Activated CD4-positive, alpha-beta T cell treated with anti-CD3 and anti-CD28 coated beads, Interleukin-2, amount 50 U/mL, for 4 hours (primary cell): Measurements from ENCODE around the gene TAF9.
"Not testable (repeated sequence)": the region's sequence is repeated elsewhere in the genome, so short reads cannot be mapped to it uniquely, and the experiment has no call there.

Experiments
- DNase-seq, 2 experiments: peaks; one replicate each; pipeline ENCODE4 v3.0.0-alpha.2; 2020

TAF9 gene, protein sequence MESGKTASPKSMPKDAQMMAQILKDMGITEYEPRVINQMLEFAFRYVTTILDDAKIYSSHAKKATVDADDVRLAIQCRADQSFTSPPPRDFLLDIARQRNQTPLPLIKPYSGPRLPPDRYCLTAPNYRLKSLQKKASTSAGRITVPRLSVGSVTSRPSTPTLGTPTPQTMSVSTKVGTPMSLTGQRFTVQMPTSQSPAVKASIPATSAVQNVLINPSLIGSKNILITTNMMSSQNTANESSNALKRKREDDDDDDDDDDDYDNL

DNA sequence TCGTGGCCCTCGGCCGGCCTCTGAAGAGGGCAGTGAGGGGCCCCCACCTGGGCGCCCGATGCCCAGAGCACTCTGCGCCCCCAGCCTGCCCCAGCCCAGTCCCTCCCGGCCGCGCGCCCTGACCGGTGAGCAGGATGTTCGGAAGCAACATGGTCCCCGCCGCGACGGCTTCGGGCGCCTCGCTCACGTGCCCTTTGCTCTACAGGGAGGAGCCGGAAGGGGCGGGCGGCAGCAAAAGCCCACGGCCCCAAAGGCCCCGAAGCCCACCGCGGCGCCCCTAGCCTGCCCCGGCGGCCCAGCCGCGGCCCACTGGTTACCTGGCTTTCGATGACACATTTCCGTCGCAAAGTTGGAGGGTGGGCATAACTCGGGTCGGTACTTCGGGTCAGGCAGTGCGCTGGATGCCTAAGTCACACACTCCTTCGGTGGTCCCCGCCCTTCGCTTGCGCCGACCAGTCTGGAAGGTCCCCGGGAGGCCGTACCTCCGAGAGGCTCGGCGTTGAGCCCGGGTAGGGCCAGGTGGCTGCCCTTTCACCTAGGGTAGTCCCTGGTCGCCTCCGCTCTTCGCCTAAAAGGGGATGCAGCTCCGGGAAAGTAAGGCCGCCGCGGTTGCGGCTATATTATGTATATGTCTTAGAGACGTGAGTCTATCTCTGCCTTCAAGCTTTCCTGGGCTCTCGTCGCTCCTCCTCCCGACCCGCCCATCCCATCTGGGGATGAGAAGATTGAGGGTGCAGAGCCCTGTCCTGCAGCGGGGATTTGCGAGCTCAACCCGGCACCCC lies at the start of gene TAF9, which contains the start of the genes AK6 and RAD17:
TAF9 (minus strand) TSS at position 181 of the 782 bp plus-strand sequence. CDS start 3,783 bp downstream, outside the sequence.
AK6 (minus strand) TSS at position 181 of the 782 bp plus-strand sequence; CDS start at position 151, 30 bp downstream.
RAD17 (plus strand) TSS at position 479 of the 782 bp plus-strand sequence. CDS start 2,391 bp downstream, outside the sequence.
- DNase-seq, result peak; percentile 86

DNA sequence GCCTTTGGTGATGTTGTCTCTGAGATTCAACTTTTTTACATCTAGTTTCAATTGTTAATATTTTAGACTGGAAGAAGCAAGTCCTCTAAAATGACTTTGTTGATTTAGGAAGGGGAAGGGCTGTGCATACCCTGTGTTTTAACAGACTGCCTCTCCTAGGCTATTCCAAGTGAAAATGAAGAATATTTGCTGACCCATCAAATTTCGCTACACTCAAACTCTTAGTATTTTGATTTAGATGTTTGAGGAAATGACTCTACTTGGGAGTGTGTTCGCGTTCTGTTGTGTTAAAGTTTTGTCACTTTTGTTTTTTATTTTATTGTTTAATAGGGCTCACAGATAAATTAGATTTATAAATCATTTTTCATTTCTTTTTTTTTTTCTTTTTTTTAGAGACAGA lies 49.2 kb upstream of the TAF9 start:
- no peak for DNase-seq

DNA sequence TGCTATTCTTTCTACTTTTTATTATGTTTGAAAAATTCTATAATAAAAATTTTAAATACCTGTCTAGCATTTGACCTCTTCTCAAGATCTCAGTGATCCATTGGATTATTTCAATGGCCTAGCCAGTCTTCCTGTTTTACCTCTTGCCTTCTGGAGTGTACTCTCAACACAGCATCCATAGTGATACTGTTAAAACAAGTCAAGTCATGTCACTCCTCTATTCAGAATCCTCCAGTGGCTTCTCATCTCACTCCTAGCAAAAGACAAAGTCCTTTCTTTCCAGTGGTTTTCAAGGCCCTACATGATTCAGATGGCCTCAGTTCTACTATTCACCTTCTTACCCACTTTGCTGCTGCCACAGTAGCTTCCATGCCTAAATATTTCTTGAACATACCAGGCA lies 47.4 kb upstream of the TAF9 start:
- no peak for DNase-seq

DNA sequence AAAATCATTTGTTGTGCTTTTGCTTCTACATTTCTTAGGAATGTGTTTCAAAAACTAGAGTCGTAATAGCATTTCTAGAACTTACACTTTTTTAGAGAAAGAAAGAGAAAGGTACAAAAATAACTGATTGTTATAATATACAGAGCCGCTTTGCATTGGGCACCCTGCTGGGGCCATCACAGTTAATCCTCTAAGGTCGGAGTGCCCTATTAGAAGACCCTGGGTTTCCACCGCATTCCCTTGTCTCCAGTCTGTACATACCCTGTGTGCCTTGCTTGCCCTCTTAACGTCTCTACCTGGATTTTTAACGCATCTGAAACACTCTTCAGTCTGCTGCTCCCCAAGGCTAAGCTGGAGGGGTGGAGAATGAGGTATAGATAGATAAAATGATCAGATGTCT lies 46.9 kb upstream of the TAF9 start:
- DNase-seq, result no peak

DNA sequence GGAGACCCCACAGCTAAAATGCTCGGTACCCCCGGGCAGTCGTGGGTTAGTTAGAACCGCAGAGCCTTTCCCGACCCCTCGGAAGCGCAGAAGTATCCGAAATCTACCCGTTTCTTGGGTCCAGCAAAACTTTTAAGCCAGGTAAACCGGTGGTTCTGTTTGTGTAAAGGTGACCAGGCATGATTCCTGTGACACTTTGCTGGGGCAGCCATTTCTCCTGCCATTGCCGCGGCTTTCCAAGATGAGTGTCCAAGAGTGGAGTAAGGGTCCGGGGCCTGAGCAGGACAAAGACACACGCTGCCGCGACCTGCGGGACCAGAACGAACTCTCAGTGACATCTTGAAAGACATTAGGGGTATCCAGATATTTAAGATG lies 46.3 kb upstream of the TAF9 start:
- DNase-seq, result no peak

DNA sequence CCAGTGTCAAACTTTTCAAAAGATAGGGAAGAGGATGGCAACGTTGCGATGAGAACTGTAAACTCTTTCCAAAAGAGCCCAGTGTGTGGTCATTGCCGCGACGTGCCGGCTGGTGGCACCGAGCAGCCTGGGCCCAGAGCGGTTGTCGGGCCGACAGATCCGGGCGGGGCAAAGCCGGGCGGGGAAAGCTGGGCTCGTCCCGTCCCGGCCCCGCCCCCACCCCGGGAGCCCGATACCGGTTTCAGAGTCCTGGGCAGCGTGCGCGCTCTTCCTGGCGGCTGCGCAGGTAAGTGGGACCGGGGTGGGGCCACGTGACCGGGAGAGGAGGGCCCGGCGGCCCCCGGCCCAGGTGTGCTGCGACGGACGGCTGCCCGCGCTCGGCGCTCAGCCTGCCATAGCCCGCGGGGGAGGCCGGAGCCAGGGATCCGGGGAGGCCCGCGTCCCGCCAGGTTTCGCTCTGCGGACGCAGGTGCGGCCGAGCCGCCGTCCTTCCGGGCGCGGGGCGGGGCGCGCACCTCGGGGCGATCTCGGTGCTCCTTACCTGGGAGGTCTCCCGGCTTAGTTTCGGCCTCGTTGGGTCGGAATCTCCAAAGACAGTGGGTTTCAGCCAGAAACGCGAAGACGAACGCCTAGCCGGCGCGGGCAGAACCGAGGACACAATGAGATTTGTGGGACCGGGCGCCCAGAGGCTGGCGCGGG lies 45.7 kb upstream of the TAF9 start, which contains the start of gene MARVELD2:
MARVELD2 (plus strand) TSS at position 232 of the 699 bp plus-strand sequence. CDS start 4,270 bp downstream, outside the sequence.
- peak; percentile 30 to 36 for DNase-seq

DNA sequence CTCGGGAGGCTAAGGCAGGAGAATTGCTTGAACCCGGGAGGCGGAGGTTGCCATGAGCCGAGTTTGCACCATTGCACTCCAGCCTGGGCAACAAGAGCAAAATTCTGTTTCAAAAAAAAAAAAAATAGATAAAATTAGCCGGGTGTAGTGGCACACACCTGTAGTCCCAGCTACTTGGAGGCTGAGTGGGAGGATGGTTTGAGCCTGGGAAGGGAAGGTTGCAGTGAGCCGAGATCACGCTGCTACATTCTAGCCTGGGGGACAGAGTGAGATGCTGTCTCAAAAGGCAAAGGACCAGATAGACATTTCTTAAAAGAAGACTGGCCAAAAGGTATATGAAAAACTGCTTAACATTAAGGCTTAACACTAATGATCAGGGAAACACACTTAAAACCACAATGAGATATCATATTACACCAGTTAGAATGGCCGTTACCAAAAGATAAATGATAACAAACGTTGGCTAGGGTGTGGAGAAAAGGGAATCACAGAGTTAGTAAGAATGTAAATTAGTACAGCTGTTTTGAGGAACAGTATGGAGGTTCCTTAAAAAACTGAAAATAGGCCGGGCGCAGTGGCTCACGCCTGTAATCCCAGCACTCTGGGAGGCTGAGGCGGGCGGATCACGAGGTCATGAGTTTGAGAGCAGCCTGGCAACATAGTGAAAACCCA lies 35.5 kb upstream of the TAF9 start:
- no peak for DNase-seq

DNA sequence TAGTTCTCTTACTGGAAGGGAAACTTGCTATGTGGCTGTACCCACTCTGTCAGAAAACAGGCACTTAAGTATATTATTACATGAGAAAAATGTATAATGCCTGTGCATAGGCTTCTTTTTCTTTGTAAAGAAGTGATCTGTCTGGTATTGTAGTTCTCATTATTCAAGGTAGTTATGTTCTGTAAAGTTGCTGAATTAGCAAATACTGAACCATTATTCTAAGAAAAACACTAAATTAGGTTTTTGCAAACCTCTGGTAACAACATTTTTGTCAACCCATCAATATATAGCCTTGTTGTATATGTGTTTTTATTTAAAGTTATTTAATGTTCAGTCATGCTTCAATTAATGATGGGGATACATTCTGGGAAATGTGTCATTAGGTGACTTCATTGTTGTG lies 9.1 kb upstream of the TAF9 start:
- DNase-seq, result no peak

DNA sequence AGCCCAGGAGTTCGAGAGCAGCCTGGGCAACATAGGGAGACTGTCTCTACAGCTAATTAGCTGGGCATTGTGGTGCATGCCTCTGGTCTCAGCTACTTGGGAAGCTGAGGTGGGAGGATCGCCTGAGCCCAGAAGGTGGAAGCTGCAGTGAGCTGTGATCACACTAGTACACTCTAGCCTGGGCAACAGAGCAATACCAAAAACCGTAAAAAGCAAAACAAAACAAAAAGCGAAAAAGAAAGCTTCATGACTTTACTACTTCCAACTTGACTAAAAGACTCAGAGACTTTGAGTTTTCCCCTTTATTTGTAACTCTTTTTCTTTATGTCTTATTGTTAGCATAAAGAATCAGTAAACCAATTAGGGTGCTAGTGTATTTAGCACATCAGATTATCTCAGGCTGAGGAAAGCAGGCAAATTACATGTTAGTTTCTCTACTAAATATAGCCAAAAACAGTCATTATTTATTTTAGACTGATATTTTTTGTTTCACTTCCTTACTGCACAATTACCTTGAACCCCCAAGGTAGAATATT lies 5.7 kb upstream of the TAF9 start:
- DNase-seq, result no peak

DNA sequence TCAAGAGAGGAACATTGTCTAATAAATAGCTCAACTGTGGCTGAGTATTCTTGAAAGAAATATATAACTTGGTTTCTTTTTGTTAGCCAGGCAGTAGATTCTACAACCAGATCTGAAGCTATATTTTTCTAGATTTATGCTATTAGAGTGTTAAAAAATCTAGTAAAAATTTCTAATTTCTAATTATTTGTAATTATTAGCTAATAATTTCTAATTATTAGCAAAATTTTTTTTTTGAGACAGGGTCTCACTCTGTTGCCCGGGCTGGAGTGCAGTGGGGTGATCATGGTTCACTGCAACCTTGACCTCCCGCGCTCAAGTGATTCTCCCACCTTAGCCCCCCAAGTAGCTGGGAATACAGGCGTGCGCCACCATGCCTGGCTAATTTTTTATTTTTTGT lies 3.1 kb upstream of the TAF9 start:
- no peak for DNase-seq

DNA sequence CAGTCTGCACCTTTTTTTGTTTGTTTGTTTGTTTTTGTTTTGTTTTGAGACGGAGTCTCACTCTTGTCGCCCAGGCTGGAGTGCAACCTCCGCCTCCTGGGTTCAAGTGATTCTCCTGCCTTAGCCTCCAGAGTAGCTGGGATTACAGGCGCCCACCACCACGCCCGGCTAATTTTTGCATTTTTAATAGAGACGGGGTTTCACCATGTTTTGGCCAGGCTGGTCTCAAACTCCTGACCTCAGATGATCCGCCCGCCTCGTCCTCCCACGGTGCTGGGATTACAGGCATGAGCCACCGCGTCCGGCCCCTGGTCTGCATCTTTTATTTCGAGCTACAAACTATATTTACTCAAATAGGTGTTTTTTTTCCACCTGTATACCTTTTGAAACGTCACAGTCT lies 1.0 kb upstream of the TAF9 start:
- DNase-seq, result not testable (repeated sequence)

DNA sequence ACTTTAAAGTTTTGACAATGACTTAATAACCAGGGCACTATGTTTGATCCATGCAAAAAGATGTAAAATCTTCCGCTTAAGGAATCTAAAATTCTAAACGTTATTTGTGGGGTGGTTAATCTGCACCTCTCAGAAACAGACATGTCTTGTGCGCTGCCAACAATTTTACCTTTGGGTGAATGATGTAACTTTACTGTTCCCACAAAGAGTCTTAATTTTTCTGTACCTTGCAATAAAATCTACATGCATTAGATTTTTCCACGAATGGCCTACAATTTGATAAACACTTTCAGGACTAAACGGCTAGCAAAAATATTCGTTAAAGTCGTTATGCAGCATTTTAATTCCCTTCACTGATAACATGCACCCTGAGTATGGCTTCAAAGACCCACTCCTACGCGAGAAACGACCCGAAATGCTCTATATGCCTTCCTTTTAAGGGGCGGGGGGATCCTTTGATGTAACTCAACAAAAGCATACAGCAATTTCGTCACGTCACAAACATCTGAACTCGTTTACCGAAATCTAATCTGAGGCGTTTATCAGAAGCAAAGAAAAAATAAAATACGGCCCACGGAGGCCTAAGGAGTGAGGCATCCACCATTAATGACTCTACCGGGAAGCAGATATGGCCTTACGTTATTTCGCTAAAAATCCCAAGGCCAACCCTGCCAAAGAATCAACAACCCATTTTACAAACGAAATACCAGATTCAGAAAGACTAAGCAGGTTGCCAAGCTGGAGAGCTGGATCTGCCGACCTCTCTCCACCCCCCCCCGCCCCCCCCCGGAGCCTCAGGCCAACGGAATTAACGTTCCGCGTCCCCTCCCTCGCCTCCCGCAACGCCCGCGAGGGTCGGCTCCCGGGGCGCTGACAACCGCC lies 621 bp downstream of the TAF9 start:
- peak; percentile 31 for DNase-seq

DNA sequence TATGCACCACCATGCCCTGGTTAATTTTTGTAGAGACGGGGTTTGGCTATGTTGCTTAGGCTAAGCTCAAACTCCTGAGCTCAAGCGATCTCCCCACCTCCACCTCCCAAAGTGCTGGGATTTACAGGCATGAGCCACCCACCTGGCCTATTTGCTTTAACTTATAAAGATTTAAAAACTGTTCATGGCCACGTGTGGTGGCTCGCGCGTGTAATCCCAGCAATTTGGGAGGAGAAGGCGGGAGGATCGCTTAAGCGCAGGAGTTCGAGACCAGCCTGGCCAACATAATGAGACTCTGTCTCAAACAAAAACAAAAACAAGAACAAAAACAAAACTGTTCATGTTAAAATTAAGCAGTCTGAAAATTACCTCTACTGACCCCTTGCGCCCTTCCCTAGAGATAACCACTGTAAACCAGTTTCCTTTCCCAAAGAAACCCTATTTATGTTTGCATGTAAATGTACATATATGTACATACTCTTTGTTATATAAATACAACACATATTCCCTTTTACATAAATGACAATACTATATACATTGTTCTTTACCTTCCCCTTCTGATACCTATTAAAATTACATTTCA lies 1.5 kb downstream of the TAF9 start:
- DNase-seq, result no peak

DNA sequence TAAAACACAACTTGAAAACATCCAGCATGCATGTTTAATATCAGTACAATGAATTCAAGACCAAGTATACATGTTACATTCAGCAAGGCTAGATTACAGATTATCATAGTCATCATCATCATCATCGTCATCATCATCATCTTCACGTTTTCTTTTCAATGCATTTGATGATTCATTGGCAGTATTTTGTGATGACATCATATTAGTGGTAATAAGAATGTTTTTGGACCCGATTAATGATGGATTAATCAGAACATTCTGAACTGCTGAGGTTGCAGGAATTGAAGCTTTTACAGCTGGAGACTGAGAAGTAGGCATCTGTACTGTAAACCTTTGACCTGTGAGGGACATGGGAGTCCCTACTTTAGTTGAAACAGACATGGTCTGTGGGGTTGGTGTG lies 4.5 kb downstream of the TAF9 start:
- no peak for DNase-seq

DNA sequence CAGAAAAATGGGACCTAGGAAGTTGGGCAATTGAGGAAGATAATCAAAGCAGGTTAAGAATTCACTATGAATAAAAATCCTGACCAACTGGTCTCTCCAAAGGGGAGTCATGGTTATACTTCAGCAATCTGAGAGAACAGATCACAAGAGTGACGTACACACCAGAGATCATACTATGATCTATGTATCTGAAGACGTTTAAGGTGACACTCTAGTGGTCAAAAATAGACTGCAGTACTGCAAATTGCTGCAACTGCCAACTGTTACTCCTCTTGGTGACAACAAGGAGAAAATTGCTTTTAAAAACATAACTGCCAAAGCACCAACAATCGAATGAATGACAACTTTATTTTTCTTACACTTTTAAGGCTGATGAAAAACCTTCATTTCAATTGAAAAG lies 4.9 kb downstream of the TAF9 start:
- no peak for DNase-seq

DNA sequence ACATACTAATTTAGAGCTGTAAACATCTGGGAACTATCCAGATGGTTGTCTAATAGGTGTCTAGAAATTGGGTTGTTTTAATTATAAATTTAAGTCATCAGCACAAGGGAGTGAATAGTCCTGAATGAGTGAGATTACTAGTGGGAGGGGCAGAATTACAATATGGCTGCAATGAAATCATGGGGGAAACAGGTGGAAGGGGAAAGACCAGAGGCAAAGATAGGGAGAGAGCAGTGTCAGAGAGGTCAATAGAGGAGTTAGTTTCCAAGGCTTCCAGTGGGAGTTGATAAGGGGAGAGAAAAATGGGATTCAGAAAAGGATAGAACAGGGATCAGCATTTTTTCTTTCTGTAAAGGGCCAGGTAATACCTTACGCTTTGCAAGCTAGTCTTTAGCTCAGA lies 8.9 kb downstream of the TAF9 start:
- DNase-seq, result no peak

DNA sequence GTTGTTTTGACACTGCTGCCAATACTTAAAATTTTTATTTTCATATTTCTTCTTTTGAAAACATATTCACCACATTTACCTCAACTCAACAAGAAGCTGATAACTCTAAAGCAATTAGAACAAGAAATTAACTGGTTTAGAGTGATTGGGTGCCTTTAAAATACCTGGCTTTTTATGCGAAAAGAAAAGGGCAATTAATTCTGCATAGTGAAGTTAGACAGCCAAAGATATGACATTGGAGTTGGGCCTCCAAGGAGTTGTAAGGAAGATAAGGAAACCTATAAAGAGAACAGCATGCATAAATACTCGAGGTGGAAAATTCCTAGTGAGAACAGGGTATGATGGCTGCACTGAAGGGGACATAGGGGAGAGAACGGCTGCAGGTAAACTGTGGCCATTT lies 9.6 kb downstream of the TAF9 start:
- no peak for DNase-seq

DNA sequence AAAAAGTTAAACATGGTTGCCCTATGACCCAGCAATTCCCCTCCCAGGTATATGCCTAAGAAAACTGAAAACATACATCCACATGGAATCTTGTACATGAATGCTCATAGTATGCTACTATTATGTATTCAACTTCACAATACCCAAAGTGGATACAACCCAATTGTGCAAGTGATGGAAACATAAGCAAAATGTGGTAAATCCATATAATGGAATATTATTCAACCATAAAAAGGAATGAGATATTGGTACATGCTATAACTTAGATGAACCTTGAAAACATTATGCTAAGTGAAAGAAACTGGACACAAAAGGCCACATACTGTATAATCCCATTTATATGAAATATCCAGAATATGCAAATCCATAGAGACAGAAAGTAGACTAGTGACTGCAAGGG lies 18.7 kb downstream of the TAF9 start:
- no peak for DNase-seq

DNA sequence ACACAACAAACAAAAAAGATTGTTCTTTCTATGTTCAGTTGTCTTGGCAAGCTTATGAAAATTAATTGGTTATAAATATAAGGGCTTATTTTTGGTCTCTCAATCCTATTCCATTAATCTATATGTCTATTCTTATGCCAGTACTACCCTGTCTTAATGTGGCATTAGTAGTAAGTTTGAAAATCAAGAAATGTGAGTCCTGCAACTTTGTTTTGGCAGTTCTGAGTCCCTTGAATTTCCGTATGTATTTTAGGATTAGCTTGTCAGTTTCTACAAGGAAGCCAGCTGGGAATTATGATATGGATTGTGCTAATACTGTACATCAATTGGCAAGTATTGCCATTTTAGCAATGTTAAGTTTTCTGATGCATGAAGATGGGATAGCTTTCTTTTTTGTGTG lies 26.2 kb downstream of the TAF9 start:
- no peak for DNase-seq

DNA sequence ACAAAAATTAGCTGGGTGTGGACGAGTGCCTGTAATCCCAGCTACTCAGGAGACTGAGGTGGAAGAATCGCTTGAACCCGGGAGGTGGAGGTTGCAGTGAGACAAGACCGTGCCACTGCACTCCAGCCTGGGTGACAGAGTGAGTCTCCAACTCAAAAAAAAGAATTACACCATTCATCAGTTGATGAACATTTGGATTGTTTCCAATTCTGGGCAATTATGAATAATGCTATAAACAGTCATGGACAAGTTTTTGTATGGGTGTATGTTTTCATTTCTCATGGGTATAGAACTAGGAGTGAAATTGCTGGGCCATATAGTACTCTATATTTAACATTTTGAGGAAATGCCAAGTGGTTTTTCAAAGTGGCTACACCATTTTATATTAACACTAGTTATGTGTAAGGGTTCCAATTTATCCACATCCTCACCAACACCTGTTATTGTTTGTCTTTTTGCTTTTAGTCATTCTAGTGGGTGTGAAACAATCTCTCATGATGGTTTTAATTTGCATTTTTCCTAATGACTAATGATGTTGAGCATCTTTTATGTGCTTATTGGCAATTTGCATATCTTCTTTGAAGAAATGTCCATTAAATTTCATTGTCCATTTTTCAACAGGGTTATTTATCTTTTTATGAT lies 27.7 kb downstream of the TAF9 start:
- no peak for DNase-seq
